Natural killer cell (primary cell): Measurements from ENCODE around the gene MRPL10. TPM values are rescaled to one million over a fixed set of nuclear protein-coding genes. Genes with fewer than 3 reads are reported as not detected.
A peak's percentile ranks its signal among the peaks of the same experiment; 100 is the strongest.

ENCODE experiments used
- ATAC-seq, 3 donors: fragments of 150-1000 bp in 2 of 3; fragments of 200-7000 bp in 1 of 3; cut with Tn5 transposase; 1 replicate in 1 of 3; 2 replicates in 2 of 3; pipeline ENCODE4 v1.10.0; 2021; ENCODE audit warnings: mild to moderate bottlenecking in 2 of 3, moderate library complexity in 2 of 3
- DNase-seq, 2 donors: peaks; one replicate each; pipeline versions ENCODE4 v3.0.0 to v3.0.0-alpha.2; 2013 to 2021; ENCODE audit warnings: mixed read lengths in 1 of 2
- H3K27ac ChIP-seq: one replicate; pipeline ENCODE4 v1.5.1; 2013; ENCODE audit warnings: mild to moderate bottlenecking, low read length
- H3K27me3 ChIP-seq: one replicate; pipeline ENCODE4 v1.6.1; 2013; ENCODE audit warnings: low read length; ENCODE audit not compliant: control insufficient read depth, insufficient read depth
- H3K36me3 ChIP-seq: one replicate; pipeline ENCODE4 v1.6.1; 2013; ENCODE audit warnings: low read length; ENCODE audit not compliant: control insufficient read depth, insufficient read depth
- H3K4me1 ChIP-seq: one replicate; pipeline ENCODE4 v1.6.1; 2013; ENCODE audit warnings: low read length; ENCODE audit not compliant: control insufficient read depth, insufficient read depth
- H3K4me3 ChIP-seq: one replicate; pipeline ENCODE4 v1.5.1; 2013; ENCODE audit warnings: low read length
- H3K9me3 ChIP-seq: one replicate; pipeline ENCODE4 v1.6.1; 2013; ENCODE audit warnings: low read length; ENCODE audit not compliant: control insufficient read depth, insufficient read depth
- H3K27ac Mint-ChIP-seq, 2 donors: one replicate each; pipeline ENCODE4 v1.8.0; 2022; ENCODE audit warnings: mild to moderate bottlenecking in 2 of 2, mixed read lengths in 2 of 2, moderate library complexity in 1 of 2
- H3K27me3 Mint-ChIP-seq, 2 donors: one replicate each; pipeline ENCODE4 v1.8.0; 2022; ENCODE audit warnings: low read depth in 2 of 2, mixed read lengths in 2 of 2
- H3K36me3 Mint-ChIP-seq: one replicate; pipeline ENCODE4 v1.8.0; 2022; ENCODE audit warnings: mixed read lengths
- H3K4me1 Mint-ChIP-seq, 2 donors: one replicate each; pipeline ENCODE4 v1.8.0; 2022; ENCODE audit warnings: mixed read lengths in 2 of 2
- H3K4me3 Mint-ChIP-seq: one replicate; pipeline ENCODE4 v1.8.0; 2022; ENCODE audit warnings: mild to moderate bottlenecking, moderate library complexity, mixed read lengths
- H3K9me3 Mint-ChIP-seq, 2 donors: one replicate each; pipeline ENCODE4 v1.8.0; 2022; ENCODE audit warnings: mixed read lengths in 2 of 2
- CTCF ChIP-seq: fragments of 200-600 bp; IDR thresholded peaks from one replicate; pipeline ENCODE4 v1.8.0; 2022; ENCODE audit warnings: antibody characterized with exemption
- WGBS: methylation state at CpG from one replicate; pipeline ENCODE4 v1.1.7; 2013; ENCODE audit warnings: missing lambda C conversion rate; ENCODE audit not compliant: insufficient coverage; 5-methylcytosine and 5-hydroxymethylcytosine counted together
- intact Hi-C: fragments of 100-400 bp; cut with micrococcal nuclease; formaldehyde crosslinking; loops from one replicate; pipeline ENCODE4 v1.14.2; 2022
- total RNA-seq, 4 donors: library from RNA; stranded (reverse); fragments of 120-200 nt in 1 of 4; gene quantifications; one replicate each; pipeline versions ENCODE4 v1.2.3 to v1.2.4, GENCODE V29; 2013 to 2022

Gene MRPL10
- total RNA-seq, 3 donors from 2014 or later (not counting 1 experiment from before 2014, with no cell fraction given) = 106 to 232 (median 144) TPM

DNA sequence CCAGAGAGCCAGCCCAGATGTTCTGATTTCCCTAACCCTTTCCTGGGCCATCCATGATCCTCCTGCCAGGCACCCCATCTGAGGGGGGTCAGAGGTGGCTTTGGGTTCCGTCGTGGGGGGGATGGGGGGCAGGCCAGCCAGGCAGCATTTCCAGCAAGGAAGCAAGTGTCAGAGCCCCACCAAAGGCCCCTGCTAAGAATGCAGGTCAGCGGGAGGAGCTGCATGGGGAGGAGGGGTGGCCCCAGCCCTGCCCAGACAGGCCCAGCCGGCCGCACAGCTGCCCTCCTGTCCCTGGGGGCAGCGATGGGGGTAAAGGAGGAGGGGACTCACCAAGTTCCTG is 12.0 kb upstream of the MRPL10 start:
- intact Hi-C loops = no loop called here
- no peak for DNase-seq
- Histone ChIP-seq H3K4me3 (no peak overlapping the region), H3K4me1 (peaks cover 18% of the 10 kb centered on the region), H3K36me3 (no peaks in the 10 kb centered on the region), H3K27ac (no peak overlapping the region), H3K9me3 (no peaks in the 10 kb centered on the region), H3K27me3 (peaks cover 17% of the 10 kb centered on the region)
- ATAC-seq = no peak
- WGBS = 57% methylated on average over 6 of the region's 6 CpGs
- H3K27ac Mint-ChIP-seq = no peak overlapping the region
- no peak for TF ChIP-seq CTCF
- H3K4me3 Mint-ChIP-seq = no peak overlapping the region
- H3K36me3 Mint-ChIP-seq = no peaks in the 10 kb centered on the region
- peaks cover 15 to 30% of the 10 kb centered on the region in 2 donors for H3K4me1 Mint-ChIP-seq
- H3K9me3 Mint-ChIP-seq = no peaks in the 10 kb centered on the region
- H3K27me3 Mint-ChIP-seq = peaks cover 8 to 31% of the 10 kb centered on the region in 2 donors

DNA sequence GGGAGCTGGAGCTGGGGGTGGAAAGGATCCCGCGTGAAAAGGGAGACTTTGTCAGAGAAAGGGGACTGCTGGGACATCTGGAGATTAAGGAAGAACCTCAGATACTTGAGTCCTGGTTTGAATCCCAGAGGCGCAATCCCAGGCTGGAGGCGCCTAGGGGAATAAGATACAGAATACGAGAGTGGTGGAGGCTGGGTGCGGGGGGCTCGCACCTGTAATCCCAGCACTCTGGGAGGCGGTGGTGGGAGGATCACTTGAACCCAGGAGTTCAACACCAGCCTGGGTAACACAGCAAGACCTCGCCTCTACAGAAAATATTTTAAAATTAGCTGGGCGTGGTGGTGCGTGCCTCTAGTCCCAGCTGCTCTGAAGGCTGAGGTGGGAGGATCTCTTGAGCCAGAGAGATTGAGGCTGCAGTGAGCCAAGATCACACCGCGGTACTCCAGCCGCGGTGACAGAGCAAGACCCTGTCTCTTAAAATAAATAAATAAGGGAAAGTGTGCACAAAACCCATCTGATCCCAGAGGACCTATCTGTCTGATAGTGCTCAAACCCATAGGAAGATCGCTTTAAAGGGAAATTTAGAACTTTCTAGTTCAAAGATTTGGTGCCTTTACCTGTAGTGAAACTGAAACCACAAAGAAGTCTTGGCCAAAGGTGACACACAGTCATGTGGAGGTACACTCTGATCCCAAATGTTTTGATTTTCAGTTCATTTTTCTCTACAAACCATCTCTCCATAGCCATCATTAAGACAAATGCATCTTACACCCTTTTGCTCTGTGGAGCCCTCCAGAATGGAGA is 10.3 kb upstream of the MRPL10 start:
- WGBS = 78% methylated on average over 16 of the region's 16 CpGs
- ATAC-seq = no peak
- H3K27ac ChIP-seq = peak overlapping the region; percentile 49
- TF ChIP-seq CTCF = peak; percentile 40
- H3K36me3 Mint-ChIP-seq = no peaks in the 10 kb centered on the region
- peaks cover 18% of the 10 kb centered on the region for H3K4me1 ChIP-seq
- H3K27ac Mint-ChIP-seq = peak overlapping the region; percentile 81 to 97
- no peaks in the 10 kb centered on the region for H3K9me3 ChIP-seq
- H3K4me3 Mint-ChIP-seq = peak overlapping the region; percentile 99
- peaks cover 8 to 22% of the 10 kb centered on the region in 2 donors for H3K27me3 Mint-ChIP-seq
- intact Hi-C loops = loop anchor here (1.0 kb wide), 2 partner anchors 49 to 129 kb away; no protein-coding TSS in a partner anchor
- peak overlapping the region; percentile 90 for H3K4me3 ChIP-seq
- H3K9me3 Mint-ChIP-seq = no peaks in the 10 kb centered on the region
- peaks cover 5% of the 10 kb centered on the region for H3K36me3 ChIP-seq
- H3K27me3 ChIP-seq = peaks cover 10% of the 10 kb centered on the region
- H3K4me1 Mint-ChIP-seq = peaks cover 15 to 24% of the 10 kb centered on the region in 2 donors
- DNase-seq = peak in 1 of 2 donors; percentile 30

DNA sequence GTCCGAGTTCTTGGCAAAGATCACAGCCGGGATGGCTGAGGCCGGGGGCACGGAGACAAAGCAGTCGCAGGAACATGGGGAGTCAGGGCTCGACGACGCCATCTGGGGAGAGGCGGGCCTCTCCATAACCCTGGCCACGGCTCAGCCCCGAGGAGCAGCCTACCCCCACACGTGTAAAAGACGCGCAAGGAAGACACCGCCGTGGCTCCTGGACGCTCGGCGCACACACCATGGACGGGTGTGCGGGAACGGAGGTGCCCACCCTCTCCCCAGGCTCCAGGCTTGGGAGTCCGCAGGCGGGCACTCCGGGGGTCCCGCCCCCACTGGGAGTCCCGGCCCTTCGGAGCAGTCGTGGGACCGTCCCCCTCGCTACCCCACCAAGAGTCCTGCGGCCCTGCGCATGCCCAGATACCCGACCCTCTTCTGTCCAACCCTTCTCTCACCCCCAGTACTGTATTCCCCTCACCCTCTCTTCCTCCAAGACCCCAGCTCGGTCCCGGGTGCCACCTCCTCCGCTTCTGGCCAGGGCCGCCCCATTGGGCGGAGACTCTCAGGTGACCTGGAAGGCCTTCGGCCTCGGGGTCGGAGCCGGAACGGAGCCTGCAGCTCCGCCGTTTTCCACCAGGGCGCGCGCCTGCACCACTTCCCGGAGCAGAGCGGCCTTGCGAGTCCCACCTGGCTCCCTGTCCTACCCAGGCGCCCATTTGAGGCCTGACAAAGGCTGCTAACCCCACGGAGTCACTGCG is 9.6 kb upstream of the MRPL10 start, which contains the start of gene SCRN2:
Gene SCRN2, minus strand, starts transcription at position 532 of the 746 bp plus-strand sequence. Its CDS starts 430 bp downstream, at position 102.
- Histone ChIP-seq H3K36me3 (peaks cover 6% of the 10 kb centered on the region), H3K9me3 (no peaks in the 10 kb centered on the region), H3K27ac (peak within 1 kb of the TSS; percentile 49), H3K4me1 (peaks cover 18% of the 10 kb centered on the region), H3K27me3 (peaks cover 4% of the 10 kb centered on the region), H3K4me3 (peak within 1 kb of the TSS; percentile 90)
- Mint-ChIP-seq H3K9me3 (no peaks in the 10 kb centered on the region), H3K4me1 (peaks cover 15 to 24% of the 10 kb centered on the region in 2 donors), H3K27me3 (peaks cover 8 to 15% of the 10 kb centered on the region in 2 donors), H3K36me3 (no peaks in the 10 kb centered on the region), H3K4me3 (peak within 1 kb of the TSS; percentile 99), H3K27ac (peak within 1 kb of the TSS; percentile 81 to 97)
- ATAC-seq = peak; percentile 95 to 96 (median 96)
- intact Hi-C loops = loop anchor here (1.0 kb wide), 2 partner anchors 49 to 129 kb away; no protein-coding TSS in a partner anchor
- WGBS = under 1% methylated on average over 55 of the region's 55 CpGs
- TF ChIP-seq CTCF = peak; percentile 87
- DNase-seq = peak; percentile 89 to 90
